Esophagus muscularis mucosa (tissue), 4 donors: Measurements from ENCODE around the gene KASH5. TPM values are rescaled to one million over a fixed set of nuclear protein-coding genes. Genes with fewer than 3 reads are reported as not detected.

Source experiments
- DNase-seq: peaks from one replicate; pipeline ENCODE4 v3.0.0-alpha.2; 2017; ENCODE audit errors: extremely low spot score
- H3K27ac ChIP-seq, 4 donors: fragments of 200-600 bp; sonication (generic); replicated peaks in 1 of 4; 1 replicate in 3 of 4; 2 replicates in 1 of 4; pipeline ENCODE4 v1.5.1; 2016 to 2019; ENCODE audit warnings: mild to moderate bottlenecking in 1 of 4
- H3K27me3 ChIP-seq, 4 donors: fragments of 200-600 bp; sonication (generic); one replicate each; pipeline versions ENCODE4 v1.5.1 to v1.6.0; 2016 to 2019
- H3K36me3 ChIP-seq, 4 donors: fragments of 200-600 bp; sonication (generic); one replicate each; pipeline ENCODE4 v1.5.1; 2016 to 2019
- H3K4me1 ChIP-seq, 4 donors: fragments of 200-600 bp; sonication (generic); one replicate each; pipeline ENCODE4 v1.5.1; 2016 to 2019
- H3K4me3 ChIP-seq, 4 donors: fragments of 200-600 bp; sonication (generic); 1 replicate in 2 of 4; 2 replicates in 2 of 4; pipeline ENCODE4 v1.5.1; 2016 to 2019; ENCODE audit warnings: mild to moderate bottlenecking in 4 of 4, moderate library complexity in 1 of 4
- H3K9me3 ChIP-seq, 4 donors: fragments of 200-600 bp; sonication (generic); 1 replicate in 3 of 4; 2 replicates in 1 of 4; pipeline ENCODE4 v1.5.1; 2016 to 2019
- CTCF ChIP-seq, 3 experiments: fragments of 200-600 bp in 2 of 3; fragments of 450-650 bp in 1 of 3; sonication (generic) in 2 of 3; IDR thresholded peaks; one replicate each; pipeline ENCODE4 v1.5.1; 2017 to 2019; ENCODE audit warnings: antibody characterized with exemption in 3 of 3, mild to moderate bottlenecking in 2 of 3, moderate library complexity in 1 of 3
- EP300 ChIP-seq: sonication (generic); formaldehyde crosslinking; IDR thresholded peaks from one replicate; pipeline ENCODE4 v1.6.1; 2017; ENCODE audit warnings: antibody characterized with exemption
- POLR2A ChIP-seq: fragments of 450-650 bp; IDR thresholded peaks from one replicate; pipeline ENCODE4 v1.6.1; 2017; ENCODE audit warnings: antibody characterized with exemption, moderate library complexity, mild to moderate bottlenecking, low read depth
- POLR2AphosphoS5 ChIP-seq, 2 donors: sonication (generic); formaldehyde crosslinking; IDR thresholded peaks; one replicate each; pipeline ENCODE4 v1.6.1; 2017; ENCODE audit warnings: antibody characterized with exemption in 2 of 2
- WGBS: methylation state at CpG from one replicate; pipeline ENCODE4 v1.1.5; 2018; 5-methylcytosine and 5-hydroxymethylcytosine counted together
- intact Hi-C: fragments of 100-400 bp; cut with DNase I; formaldehyde crosslinking; loops from one replicate; pipeline ENCODE4 v1.15.1; 2023
- total RNA-seq, 4 donors: library from RNA; depleted of rRNA; stranded (reverse); fragments of >200 nt; gene quantifications; one replicate each; pipeline versions ENCODE4 v1.1.0 to v1.2.1, GENCODE V29; 2016

Gene KASH5
- total RNA-seq, 4 donors from 2014 or later, result not detected

DNA sequence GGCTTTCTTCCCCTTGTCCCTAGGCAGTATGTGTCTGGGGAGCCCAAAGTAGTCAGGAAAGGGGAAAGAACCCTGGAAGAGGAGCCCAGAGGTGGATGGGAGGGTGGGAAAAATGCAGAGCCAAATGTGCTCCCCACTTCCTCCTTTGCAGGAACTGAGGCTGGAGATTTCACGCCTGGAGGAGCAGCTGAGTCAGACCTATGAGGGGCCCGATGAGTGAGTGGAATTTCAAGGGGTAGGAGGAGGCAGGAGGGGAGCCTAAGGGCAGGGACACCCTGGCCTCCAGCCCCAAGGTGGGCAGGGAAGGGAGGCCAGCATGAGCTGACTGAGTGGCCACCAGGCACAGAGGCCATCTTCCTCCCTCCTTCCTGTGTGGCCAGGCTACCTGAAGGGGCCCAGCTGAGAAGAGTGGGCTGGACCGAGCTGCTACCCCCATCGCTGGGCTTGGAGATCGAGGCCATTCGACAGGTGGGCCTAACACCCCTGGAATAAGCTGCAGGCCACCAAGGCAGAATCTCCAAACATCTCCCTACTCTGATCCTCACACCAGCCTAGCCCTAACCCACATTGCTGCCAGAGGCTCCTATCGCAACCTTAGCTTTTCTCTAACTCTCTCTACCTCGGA is 20.9 kb downstream of the KASH5 start:
- Histone ChIP-seq H3K36me3 (no peaks in the 10 kb centered on the region), H3K27me3 (peaks cover 0 to 38% (median 0%) of the 10 kb centered on the region in 4 donors), H3K4me1 (no peaks in the 10 kb centered on the region), H3K4me3 (no peak overlapping the region), H3K9me3 (no peaks in the 10 kb centered on the region), H3K27ac (no peak overlapping the region)
- intact Hi-C loops, result no loop called here
- 84% methylated on average over 8 of the region's 8 CpGs for WGBS
- TF ChIP-seq POLR2AphosphoS5 (IDR thresholded peaks at IDR 0.05) (no peak), POLR2A (no peak), CTCF (IDR thresholded peaks at IDR 0.05) (no peak)
- no peak for DNase-seq

- no peak for TF ChIP-seq CTCF (IDR thresholded peaks at IDR 0.05)
- TF ChIP-seq POLR2A, result no peak
- no peak for TF ChIP-seq EP300
- no peak for TF ChIP-seq POLR2AphosphoS5 (IDR thresholded peaks at IDR 0.05)
- WGBS, result 84% methylated on average over 5 of the region's 5 CpGs
- Histone ChIP-seq H3K27me3 (peaks cover 0 to 44% (median 0%) of the 10 kb centered on the region in 4 donors), H3K9me3 (no peaks in the 10 kb centered on the region), H3K36me3 (no peaks in the 10 kb centered on the region), H3K27ac (no peak overlapping the region), H3K4me1 (no peaks in the 10 kb centered on the region), H3K4me3 (no peak overlapping the region)
- DNase-seq, result no peak
- intact Hi-C loops, result no loop called here
Observed at GRCh38 chr19:49409441-49410029, 21.5 kb downstream of the KASH5 start.

DNA sequence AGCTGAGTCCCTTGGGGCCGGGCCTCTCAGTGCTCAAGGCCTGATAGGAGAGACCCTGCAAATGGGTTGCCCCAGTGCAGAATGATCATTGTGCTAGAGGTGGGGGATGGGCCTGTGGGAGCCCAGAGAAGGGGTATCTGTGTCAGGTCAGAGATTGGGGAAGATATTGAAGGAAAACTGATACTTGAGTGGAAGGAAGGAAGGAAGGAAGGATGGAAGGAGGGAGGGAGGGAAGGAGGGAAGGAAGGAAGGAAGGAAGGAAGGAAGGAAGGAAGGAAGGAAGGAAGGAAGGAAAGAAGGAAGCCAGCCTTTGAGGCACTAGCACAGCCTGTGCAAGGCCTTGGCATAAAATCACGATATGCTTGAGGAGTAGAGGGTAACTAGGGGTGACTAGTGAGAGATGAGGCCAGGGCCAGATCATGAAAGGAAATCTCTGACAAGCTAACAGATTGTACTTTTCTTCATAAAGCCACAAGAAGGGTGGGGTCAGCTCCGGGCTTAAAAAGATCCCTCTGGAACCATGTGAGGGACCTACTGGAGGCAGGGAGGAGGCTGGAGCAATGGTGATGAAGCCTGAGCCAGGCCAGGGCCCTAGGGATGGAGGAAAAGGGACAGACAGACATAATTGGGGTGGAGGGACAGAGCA is 23.8 kb downstream of the KASH5 start:
- intact Hi-C loops, result no loop called here
- Histone ChIP-seq H3K27me3 (peaks cover 0 to 58% (median under 1%) of the 10 kb centered on the region in 4 donors), H3K4me3 (no peak overlapping the region), H3K36me3 (no peaks in the 10 kb centered on the region), H3K27ac (no peak overlapping the region), H3K9me3 (no peaks in the 10 kb centered on the region), H3K4me1 (no peaks in the 10 kb centered on the region)
- TF ChIP-seq POLR2A (no peak), CTCF (IDR thresholded peaks at IDR 0.05) (no peak), EP300 (no peak), POLR2AphosphoS5 (IDR thresholded peaks at IDR 0.05) (no peak)
- DNase-seq, result no peak
- WGBS, result 72% methylated on average over 3 of the region's 3 CpGs

- Histone ChIP-seq H3K4me3 (no peak overlapping the region), H3K9me3 (no peaks in the 10 kb centered on the region), H3K36me3 (no peaks in the 10 kb centered on the region), H3K27ac (no peak overlapping the region), H3K4me1 (no peaks in the 10 kb centered on the region), H3K27me3 (peaks cover 0 to 63% (median 3%) of the 10 kb centered on the region in 4 donors)
- 82% methylated on average over 8 of the region's 9 CpGs for WGBS
- intact Hi-C loops, result no loop called here
- no peak for DNase-seq
- TF ChIP-seq CTCF (IDR thresholded peaks at IDR 0.05) (no peak), POLR2A (no peak), EP300 (no peak), POLR2AphosphoS5 (IDR thresholded peaks at IDR 0.05) (no peak)
Observed at GRCh38 chr19:49413348-49413747, 25.3 kb downstream of the KASH5 start.
